OCI-LY3 (cell line): ENCODE measurements around the gene PPM1M.
A peak's percentile ranks its signal among the peaks of the same experiment; 100 is the strongest.

Experiments used
- H2AFZ ChIP-seq: fragments of 200-600, 300-600 bp; shearing (Covaris generic); 2 replicates; pipeline ENCODE4 v1.6.0; 2014; ENCODE audit warnings: antibody characterized with exemption, low read depth, low read length
- H3K27ac ChIP-seq: fragments of 200-600, 300-600 bp; sonication (generic); 2 replicates; pipeline ENCODE4 v1.5.1; 2014; ENCODE audit warnings: mild to moderate bottlenecking, low read length, moderate library complexity, mixed read lengths
- H3K27me3 ChIP-seq: fragments of 200-600, 300-600 bp; sonication (generic); 2 replicates; pipeline ENCODE4 v1.6.1; 2014; ENCODE audit warnings: low read depth, low read length, mixed read lengths
- H3K36me3 ChIP-seq: fragments of 200-600, 300-600 bp; sonication (generic); replicated peaks from 2 replicates; pipeline ENCODE3; 2014; ENCODE audit warnings: low read depth, low read length, mixed read lengths
- H3K4me1 ChIP-seq: fragments of 300-600, 200-600 bp; sonication (generic); 2 replicates; pipeline ENCODE4 v1.6.1; 2014; ENCODE audit warnings: low read length, mixed read lengths
- H3K4me2 ChIP-seq: fragments of 200-600, 300-600 bp; sonication (generic); 2 replicates; pipeline ENCODE4 v1.6.1; 2014; ENCODE audit warnings: low read length, mixed read lengths
- H3K4me3 ChIP-seq: fragments of 300-600, 200-600 bp; sonication (generic); 2 replicates; pipeline ENCODE4 v1.5.1; 2014; ENCODE audit warnings: antibody characterized with exemption, mild to moderate bottlenecking, low read length, moderate library complexity
- H3K79me2 ChIP-seq: fragments of 300-600, 200-600 bp; shearing (Covaris generic); 2 replicates; pipeline ENCODE4 v1.6.1; 2014; ENCODE audit warnings: mild to moderate bottlenecking, low read length, mixed read lengths
- H3K9ac ChIP-seq: fragments of 300-600, 200-600 bp; shearing (Covaris generic); 2 replicates; pipeline ENCODE4 v1.6.0; 2014; ENCODE audit warnings: mild to moderate bottlenecking, low read length, moderate library complexity
- H3K9me3 ChIP-seq: fragments of 200-600, 300-600 bp; shearing (Covaris generic); 2 replicates; pipeline ENCODE4 v1.6.1; 2014; ENCODE audit warnings: low read length, mixed read lengths; ENCODE audit not compliant: insufficient read depth
- H4K20me1 ChIP-seq: fragments of 200-600, 300-600 bp; sonication (generic); 2 replicates; pipeline ENCODE4 v1.6.1; 2016; ENCODE audit warnings: low read length, mixed read lengths; ENCODE audit not compliant: insufficient read depth
- EZH2phosphoT487 ChIP-seq: fragments of 200-600 bp; shearing (Covaris generic); IDR thresholded peaks from 2 replicates; pipeline ENCODE4 v1.6.1; 2018; ENCODE audit warnings: antibody characterized with exemption, mixed run types, low read depth
- TF ChIP-seq, protein P1 (sequence below): fragments of 200-600, 300-600 bp; sonication (generic); IDR thresholded peaks from 2 replicates; pipeline ENCODE4 v1.5.1; 2014; ENCODE audit warnings: antibody characterized with exemption, low read length, low read depth

The PPM1M gene

DNA sequence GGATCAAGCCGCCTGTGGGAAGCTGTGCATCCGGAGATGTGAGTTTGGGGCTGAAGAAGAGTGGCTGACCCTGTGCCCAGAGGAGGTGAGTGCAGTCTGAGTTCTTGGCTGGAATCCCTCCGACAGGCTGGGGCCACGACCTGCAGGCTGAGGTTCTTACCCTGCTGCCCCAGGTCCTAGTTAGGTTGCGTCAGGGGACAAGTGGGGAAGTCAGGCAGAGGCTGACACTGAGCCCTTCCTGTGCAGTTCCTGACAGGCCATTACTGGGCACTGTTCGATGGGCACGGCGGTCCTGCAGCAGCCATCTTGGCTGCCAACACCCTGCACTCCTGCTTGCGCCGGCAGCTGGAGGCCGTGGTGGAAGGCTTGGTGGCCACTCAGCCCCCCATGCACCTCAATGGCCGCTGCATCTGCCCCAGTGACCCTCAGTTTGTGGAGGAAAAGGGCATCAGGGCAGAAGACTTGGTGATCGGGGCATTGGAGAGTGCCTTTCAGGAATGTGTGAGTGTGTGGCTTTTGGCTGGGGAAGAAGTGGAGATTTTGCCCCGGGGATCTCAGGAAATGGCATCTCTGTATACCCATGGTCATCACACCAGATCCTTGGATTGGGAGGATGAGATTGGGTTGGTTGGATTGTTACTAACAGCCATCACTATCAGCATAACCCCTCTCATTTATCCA, 1.3 kb downstream of the PPM1M start:
- no peak overlapping the region for H2AFZ ChIP-seq
- H3K9ac ChIP-seq: no peak overlapping the region
- H3K27ac ChIP-seq: no peak overlapping the region
- no peak for TF ChIP-seq EZH2phosphoT487
- TF ChIP-seq, protein P1, sequence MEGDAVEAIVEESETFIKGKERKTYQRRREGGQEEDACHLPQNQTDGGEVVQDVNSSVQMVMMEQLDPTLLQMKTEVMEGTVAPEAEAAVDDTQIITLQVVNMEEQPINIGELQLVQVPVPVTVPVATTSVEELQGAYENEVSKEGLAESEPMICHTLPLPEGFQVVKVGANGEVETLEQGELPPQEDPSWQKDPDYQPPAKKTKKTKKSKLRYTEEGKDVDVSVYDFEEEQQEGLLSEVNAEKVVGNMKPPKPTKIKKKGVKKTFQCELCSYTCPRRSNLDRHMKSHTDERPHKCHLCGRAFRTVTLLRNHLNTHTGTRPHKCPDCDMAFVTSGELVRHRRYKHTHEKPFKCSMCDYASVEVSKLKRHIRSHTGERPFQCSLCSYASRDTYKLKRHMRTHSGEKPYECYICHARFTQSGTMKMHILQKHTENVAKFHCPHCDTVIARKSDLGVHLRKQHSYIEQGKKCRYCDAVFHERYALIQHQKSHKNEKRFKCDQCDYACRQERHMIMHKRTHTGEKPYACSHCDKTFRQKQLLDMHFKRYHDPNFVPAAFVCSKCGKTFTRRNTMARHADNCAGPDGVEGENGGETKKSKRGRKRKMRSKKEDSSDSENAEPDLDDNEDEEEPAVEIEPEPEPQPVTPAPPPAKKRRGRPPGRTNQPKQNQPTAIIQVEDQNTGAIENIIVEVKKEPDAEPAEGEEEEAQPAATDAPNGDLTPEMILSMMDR: no peak
- 0 out of 2 replicates have a peak, but pooled peaks cover 4% of the 10 kb centered on the region for H3K9me3 ChIP-seq
- peak overlapping the region; percentile 79; the same call in 1 of the 2 replicates for H3K4me3 ChIP-seq
- H3K27me3 ChIP-seq: no peaks in the 10 kb centered on the region
- 0 out of 2 replicates have a peak, but pooled peaks cover 9% of the 10 kb centered on the region for H4K20me1 ChIP-seq
- H3K36me3 ChIP-seq: peaks cover 16% of the 10 kb centered on the region
- peak overlapping the region; percentile 85 for H3K4me2 ChIP-seq
- no peaks in the 10 kb centered on the region for H3K79me2 ChIP-seq
- peaks cover 44% of the 10 kb centered on the region for H3K4me1 ChIP-seq

DNA sequence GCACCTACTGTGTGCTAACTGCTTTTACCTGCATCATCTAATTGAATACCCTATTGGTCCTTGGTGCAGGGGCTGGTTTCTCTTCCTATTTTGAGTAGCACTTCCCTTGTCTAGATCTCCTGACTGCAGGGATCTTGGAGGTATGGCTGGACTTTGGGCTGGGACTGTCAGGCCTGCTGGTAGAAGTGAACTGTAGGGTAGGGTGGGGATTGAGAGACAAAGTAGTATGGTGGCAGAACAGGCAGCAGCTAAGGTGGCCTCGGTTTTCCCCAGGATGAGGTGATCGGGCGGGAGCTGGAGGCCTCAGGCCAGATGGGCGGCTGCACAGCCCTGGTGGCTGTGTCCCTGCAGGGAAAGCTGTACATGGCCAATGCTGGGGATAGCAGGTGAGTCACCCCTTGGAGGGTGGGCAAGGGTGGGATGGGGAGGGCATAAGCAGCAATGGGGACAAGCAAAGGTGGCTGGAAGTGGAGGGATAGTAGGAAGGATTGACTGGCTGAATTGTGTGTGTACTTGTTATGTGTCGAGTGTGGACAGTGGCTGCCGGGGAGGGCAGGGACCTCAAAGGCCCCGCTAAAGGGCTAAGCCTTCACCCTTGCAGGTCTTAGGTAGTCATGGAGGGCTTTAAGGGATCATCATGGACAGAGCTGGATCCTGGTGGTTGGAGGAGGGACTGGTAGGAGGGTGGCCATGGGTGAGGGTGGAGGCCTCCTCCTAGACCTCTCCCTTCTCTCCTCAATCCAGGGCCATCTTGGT, 2.0 kb downstream of the PPM1M start:
- no peak for TF ChIP-seq EZH2phosphoT487
- no peak overlapping the region for H3K4me3 ChIP-seq
- H2AFZ ChIP-seq: no peak overlapping the region
- no peaks in the 10 kb centered on the region for H3K27me3 ChIP-seq
- H3K36me3 ChIP-seq: peaks cover 18% of the 10 kb centered on the region
- H3K9ac ChIP-seq: no peak overlapping the region
- 0 out of 2 replicates have a peak, but pooled peaks cover 4% of the 10 kb centered on the region for H3K9me3 ChIP-seq
- peaks cover 3% of the 10 kb centered on the region; the same call in 1 of the 2 replicates for H3K79me2 ChIP-seq
- 0 out of 2 replicates have a peak, but pooled peaks cover 9% of the 10 kb centered on the region for H4K20me1 ChIP-seq
- peak overlapping the region; percentile 1; the same call in 1 of the 2 replicates for H3K4me2 ChIP-seq
- H3K4me1 ChIP-seq: peaks cover 44% of the 10 kb centered on the region
- H3K27ac ChIP-seq: no peak overlapping the region

DNA sequence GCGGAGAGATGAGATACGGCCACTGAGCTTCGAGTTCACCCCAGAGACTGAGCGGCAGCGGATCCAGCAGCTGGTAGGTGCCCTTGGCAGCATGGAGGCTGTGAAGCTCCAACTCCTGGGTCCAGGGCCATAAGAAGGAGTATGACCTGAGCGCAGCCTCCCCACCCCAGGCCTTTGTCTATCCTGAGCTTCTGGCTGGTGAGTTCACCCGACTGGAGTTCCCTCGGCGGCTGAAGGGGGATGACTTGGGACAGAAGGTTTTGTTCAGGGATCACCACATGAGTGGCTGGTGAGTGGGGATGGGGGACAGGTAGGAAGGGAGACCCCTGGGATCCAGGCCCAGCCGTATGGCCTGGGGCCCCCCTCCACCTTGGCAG, 2.6 kb downstream of the PPM1M start:
- Histone ChIP-seq H3K27ac (no peak overlapping the region), H3K9ac (no peak overlapping the region), H3K9me3 (0 out of 2 replicates have a peak, but pooled peaks cover 4% of the 10 kb centered on the region), H3K79me2 (peaks cover 8% of the 10 kb centered on the region; the same call in 1 of the 2 replicates), H3K4me3 (no peak overlapping the region), H3K4me2 (no peak overlapping the region), H3K4me1 (peaks cover 50% of the 10 kb centered on the region), H3K36me3 (peaks cover 19% of the 10 kb centered on the region), H2AFZ (no peak overlapping the region), H4K20me1 (0 out of 2 replicates have a peak, but pooled peaks cover 9% of the 10 kb centered on the region), H3K27me3 (no peaks in the 10 kb centered on the region)
- no peak for TF ChIP-seq EZH2phosphoT487

DNA sequence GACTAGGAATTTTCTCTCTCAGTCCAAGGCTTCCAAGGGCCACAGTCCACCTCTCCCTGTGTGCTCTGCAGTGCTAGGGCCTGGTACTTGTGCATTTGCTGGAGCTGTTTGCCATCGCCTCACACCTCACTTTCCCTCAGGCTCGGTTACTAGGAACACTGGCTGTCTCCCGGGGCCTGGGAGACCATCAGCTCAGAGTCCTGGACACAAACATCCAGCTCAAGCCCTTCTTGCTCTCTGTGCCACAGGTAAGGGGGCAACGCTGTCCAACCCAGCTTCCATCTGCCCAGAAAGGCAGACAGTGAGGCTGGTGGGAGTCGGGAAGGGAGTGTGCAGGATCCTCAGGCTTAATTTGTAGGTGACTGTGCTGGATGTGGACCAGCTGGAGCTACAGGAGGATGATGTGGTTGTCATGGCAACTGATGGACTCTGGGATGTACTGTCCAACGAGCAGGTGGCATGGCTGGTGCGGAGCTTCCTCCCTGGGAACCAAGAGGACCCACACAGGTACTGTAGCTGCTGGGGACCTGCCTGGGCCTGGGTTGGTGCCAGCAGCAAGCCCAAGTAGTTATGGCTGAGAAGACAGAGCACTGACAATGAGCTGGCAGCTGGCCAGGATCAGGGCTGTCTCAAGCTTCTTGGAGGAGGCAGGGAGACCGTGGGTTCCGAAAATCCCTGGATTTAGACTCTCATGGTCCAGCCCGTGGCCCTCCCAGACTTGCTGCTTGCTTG, 3.4 kb downstream of the PPM1M start:
- Histone ChIP-seq H3K79me2 (peaks cover 10% of the 10 kb centered on the region; the same call in 1 of the 2 replicates), H3K4me1 (peaks cover 52% of the 10 kb centered on the region), H2AFZ (no peak overlapping the region), H3K4me2 (no peak overlapping the region), H4K20me1 (peaks cover 15% of the 10 kb centered on the region), H3K36me3 (peaks cover 25% of the 10 kb centered on the region), H3K9me3 (no peaks in the 10 kb centered on the region), H3K27ac (no peak overlapping the region), H3K4me3 (no peak overlapping the region), H3K9ac (no peak overlapping the region), H3K27me3 (no peaks in the 10 kb centered on the region)
- TF ChIP-seq, protein P1: no peak
- TF ChIP-seq EZH2phosphoT487: no peak
